GM13977 (cell line): ENCODE data around the gene RPRD1B.
A peak's percentile ranks its signal among the peaks of the same experiment; 100 is the strongest.

Experiments
- DNase-seq: peaks from one replicate; pipeline ENCODE4 v3.0.0; 2012; ENCODE audit warnings: low spot score
- in situ Hi-C: fragments of 300-500 bp; cut with MboI; formaldehyde crosslinking; loops from one replicate; pipeline ENCODE4 v1.12.0; 2022; ENCODE audit warnings: low sequenced_read_pairs, low pct_unique_long_range_greater_than_20kb, mixed read lengths, inconsistent platforms; ENCODE audit not compliant: unreplicated experiment
- TF ChIP-seq, protein P1 (sequence below): IDR thresholded peaks from 2 replicates; pipeline ENCODE4 v1.5.1; 2012; ENCODE audit warnings: mild to moderate bottlenecking, control low read depth; ENCODE audit not compliant: insufficient read depth; ENCODE audit errors: extremely low read depth, missing control alignments

The RPRD1B gene

DNA sequence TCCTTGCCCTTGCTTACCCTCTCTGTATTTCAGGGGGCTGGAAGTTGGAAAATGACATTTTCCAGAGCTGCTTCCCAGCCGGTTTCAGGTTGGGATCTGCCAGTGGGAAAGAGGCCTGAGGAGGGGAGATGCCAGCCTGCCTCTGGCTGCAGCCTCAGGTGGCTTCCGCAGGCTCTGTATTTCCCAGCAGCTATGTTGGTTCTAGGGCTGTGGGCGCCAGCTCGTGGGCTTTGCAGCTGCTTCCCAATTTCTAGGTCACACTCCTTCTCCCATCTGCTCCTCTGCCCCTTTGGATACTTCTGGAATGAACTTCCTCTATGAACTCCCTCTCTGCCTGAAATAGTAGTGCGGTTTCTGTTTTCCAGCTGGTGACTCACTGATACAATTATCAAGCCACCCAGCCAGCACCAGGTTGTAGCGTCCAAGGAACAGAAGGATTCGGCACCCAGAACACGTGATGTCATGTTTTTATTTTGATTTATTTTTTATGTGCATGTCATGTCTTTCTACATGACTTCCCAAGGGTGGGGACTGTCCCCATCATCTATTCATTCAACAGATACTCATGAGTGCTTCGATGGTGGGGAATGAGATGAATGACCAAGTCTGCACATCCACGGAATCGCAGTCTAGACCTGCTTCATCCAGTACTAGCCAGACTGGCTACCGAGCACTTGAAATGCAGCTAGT lies 93.5 kb downstream of the RPRD1B start:
- TF ChIP-seq, protein P1, sequence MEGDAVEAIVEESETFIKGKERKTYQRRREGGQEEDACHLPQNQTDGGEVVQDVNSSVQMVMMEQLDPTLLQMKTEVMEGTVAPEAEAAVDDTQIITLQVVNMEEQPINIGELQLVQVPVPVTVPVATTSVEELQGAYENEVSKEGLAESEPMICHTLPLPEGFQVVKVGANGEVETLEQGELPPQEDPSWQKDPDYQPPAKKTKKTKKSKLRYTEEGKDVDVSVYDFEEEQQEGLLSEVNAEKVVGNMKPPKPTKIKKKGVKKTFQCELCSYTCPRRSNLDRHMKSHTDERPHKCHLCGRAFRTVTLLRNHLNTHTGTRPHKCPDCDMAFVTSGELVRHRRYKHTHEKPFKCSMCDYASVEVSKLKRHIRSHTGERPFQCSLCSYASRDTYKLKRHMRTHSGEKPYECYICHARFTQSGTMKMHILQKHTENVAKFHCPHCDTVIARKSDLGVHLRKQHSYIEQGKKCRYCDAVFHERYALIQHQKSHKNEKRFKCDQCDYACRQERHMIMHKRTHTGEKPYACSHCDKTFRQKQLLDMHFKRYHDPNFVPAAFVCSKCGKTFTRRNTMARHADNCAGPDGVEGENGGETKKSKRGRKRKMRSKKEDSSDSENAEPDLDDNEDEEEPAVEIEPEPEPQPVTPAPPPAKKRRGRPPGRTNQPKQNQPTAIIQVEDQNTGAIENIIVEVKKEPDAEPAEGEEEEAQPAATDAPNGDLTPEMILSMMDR = no peak

DNA sequence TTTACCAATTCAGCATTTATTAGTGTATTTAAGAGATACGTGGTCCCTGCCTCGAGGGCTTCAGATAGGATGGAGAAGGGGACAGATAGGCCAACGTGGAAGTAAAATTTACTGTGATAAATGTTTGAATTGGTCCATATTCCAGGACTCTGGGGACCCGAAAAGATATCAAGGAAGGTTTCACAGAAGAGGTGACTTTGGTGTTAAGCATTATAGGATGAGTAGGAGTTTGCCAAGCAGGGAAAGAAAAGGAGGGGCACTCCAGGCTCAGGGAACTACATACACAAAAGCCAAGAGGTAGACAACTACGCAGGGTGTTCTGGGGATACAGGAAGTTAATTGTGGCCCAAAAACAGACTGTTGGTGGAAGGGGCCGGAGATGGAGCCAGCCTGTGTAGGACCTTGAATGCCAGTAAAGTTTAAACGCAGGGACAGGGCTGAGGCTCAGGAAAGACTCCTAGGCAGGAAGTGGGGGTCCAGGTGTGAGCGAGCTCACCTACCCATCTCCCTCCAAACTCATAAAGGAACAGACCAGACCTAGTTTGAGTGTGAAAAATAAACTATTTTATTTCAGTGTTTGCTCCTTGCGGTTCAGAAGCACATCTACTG lies 94.5 kb downstream of the RPRD1B start:
- TF ChIP-seq, protein P1 = no peak

More for the DNA sequence above, 93.5 kb downstream of the RPRD1B start:
- in situ Hi-C loops = no loop called here
- DNase-seq = no peak

GRCh38 chr20:38128691-38129090 lies 95.1 kb downstream of the RPRD1B start:
- in situ Hi-C loops = no loop called here
- peak; percentile 10 for DNase-seq
- TF ChIP-seq, protein P1 = no peak

More for the DNA sequence above, 94.5 kb downstream of the RPRD1B start:
- in situ Hi-C loops = no loop called here
- no peak for DNase-seq

DNA sequence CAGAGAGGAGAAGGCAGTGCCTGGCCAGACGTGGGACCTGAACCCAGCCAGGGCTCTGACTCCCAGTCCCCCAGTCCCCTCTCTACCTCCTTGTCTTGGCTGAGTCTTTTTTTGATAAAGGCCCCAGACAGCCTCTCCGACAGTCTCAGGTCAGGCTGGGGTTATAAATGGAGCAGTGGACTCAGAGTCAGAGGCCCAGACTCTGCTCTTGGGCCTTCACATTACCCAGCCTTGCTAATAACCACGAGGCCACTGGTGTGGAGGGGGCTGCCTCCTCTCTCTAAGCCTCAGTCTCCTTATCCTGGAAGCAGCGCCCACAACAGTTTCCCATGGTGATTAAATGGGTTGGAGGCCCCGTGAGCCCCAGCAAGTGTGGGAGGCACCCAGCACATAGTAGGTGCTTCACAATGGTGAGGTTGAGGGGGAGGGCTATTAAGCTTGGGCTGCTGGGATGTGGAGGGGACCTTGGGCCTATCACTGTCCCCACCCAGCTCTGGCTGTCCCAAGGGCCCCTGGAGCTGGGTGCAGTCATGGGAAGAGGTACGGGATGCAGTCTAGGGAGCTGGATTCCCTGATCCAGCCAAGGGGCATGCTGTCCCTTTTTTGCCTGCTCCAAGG lies 95.8 kb downstream of the RPRD1B start:
- no peak for DNase-seq
- TF ChIP-seq, protein P1 = no peak
- in situ Hi-C loops = no loop called here

- in situ Hi-C loops = no loop called here
- no peak for DNase-seq
- TF ChIP-seq, protein P1 = no peak
Measured at GRCh38 chr20:38129893-38130609, 96.5 kb downstream of the RPRD1B start.
